ENCODE measurements around the gene MCF2L.

DNA sequence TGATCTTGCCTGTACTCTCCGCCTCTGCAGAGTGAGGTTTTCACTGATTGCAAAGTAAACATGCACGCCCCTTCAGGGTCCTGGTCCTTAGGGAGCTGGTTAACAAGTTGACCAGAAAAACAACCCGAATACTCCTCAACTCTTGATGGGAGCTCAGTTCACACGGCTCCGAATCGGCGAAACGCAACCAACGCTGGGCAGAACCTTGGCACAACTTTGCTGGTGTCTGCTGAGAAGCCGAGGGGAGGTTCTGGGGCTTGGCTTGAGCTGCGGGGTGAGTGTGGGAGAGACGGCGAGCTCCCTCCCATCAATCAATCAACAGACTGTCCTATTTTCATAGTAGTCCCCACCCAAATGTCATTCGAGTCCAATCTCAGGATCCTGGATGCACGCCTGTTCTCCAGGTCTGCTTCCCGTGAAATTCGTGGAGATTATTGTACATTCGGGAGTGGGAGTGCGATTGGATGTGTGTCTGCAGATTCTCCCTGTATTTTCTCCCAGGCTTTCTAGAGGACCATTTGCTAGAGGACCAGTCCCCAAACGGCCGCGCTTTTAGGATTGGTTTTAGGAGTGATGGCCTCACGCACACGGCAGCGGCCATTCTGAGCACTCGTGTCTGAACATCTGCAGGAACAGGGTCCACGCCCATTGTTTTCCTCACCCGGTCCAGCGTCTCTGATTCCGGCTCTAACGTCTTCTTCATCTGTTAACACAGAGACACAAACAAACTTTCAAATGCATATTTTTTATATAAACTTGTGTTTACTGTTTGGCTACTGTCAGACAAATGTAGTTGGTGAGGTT is 85.0 kb downstream of the MCF2L start:
- TF ChIP-seq, protein P1, sequence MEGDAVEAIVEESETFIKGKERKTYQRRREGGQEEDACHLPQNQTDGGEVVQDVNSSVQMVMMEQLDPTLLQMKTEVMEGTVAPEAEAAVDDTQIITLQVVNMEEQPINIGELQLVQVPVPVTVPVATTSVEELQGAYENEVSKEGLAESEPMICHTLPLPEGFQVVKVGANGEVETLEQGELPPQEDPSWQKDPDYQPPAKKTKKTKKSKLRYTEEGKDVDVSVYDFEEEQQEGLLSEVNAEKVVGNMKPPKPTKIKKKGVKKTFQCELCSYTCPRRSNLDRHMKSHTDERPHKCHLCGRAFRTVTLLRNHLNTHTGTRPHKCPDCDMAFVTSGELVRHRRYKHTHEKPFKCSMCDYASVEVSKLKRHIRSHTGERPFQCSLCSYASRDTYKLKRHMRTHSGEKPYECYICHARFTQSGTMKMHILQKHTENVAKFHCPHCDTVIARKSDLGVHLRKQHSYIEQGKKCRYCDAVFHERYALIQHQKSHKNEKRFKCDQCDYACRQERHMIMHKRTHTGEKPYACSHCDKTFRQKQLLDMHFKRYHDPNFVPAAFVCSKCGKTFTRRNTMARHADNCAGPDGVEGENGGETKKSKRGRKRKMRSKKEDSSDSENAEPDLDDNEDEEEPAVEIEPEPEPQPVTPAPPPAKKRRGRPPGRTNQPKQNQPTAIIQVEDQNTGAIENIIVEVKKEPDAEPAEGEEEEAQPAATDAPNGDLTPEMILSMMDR (IDR thresholded peaks at IDR 0.05): no peak
- TF ChIP-seq POLR2A (IDR thresholded peaks at IDR 0.05): no peak
